Measurements from ENCODE around the gene SPART.

- no peak for TF ChIP-seq CTCF (optimal IDR thresholded peaks at IDR 0.05 in 1 of 3, IDR thresholded peaks at IDR 0.05 in 1 of 3, conservative IDR thresholded peaks at IDR 0.05 in 1 of 3; ENCODE audit: extremely low read depth in 1 of 3, insufficient read depth in 2 of 3, low read length in 3 of 3)
- no peak for TF ChIP-seq EZH2 (IDR thresholded peaks at IDR 0.05; ENCODE audit: low read length)
Measured at GRCh38 chr13:36313047-36313969, 32.9 kb downstream of the SPART start.
